IMR-90 (cell line): ENCODE data around the gene SLC6A6. TPM values are rescaled to one million over a fixed set of nuclear protein-coding genes. Genes with fewer than 3 reads are reported as not detected.

Source experiments
- ATAC-seq: fragments of 200-7000 bp; cut with Tn5 transposase; 2 replicates; pipeline ENCODE4 v1.9.1; 2020; ENCODE audit warnings: low read depth, mild to moderate bottlenecking, moderate library complexity
- BruUV-seq: library from RNA; stranded (reverse); fragments of 400-500 nt; replicated peaks from 2 replicates; lab custom pipeline; 2021; lab: Mats Ljungman, UMichigan
- CTCF ChIA-PET: fragments of 300-600 bp; formaldehyde crosslinking; extraction: SDS; loops from one replicate; lab custom pipeline; 2021; ENCODE audit warnings: antibody characterized with exemption; lab: Yijun Ruan, JAX
- POLR2A ChIA-PET: fragments of 300-600 bp; sonication (Branson Sonifier 250); formaldehyde crosslinking; loops from one replicate; lab custom pipeline; 2022; ENCODE audit warnings: antibody characterized with exemption; ENCODE audit not compliant: unreplicated experiment; lab: Charles Lee
- DNase-seq: peaks from one replicate; pipeline ENCODE4 v3.0.0; 2013
- H2AFZ ChIP-seq: replicated peaks from 2 replicates; pipeline ENCODE3; 2013; ENCODE audit warnings: low read length, mild to moderate bottlenecking; ENCODE audit not compliant: poor library complexity
- H2AK5ac ChIP-seq: 2 replicates; pipeline ENCODE4 v1.6.1; 2013; ENCODE audit warnings: low read depth, low read length, inconsistent platforms
- H2AK9ac ChIP-seq: replicated peaks from 2 replicates; pipeline ENCODE3; 2013; ENCODE audit warnings: mild to moderate bottlenecking, low read depth, low read length, moderate library complexity; ENCODE audit not compliant: poor library complexity
- H2BK120ac ChIP-seq: 2 replicates; pipeline ENCODE4 v1.6.1; 2013; ENCODE audit warnings: low read depth, low read length, inconsistent platforms
- H2BK15ac ChIP-seq: 3 replicates; pipeline ENCODE4 v1.6.1; 2013; ENCODE audit warnings: low read depth, low read length, inconsistent platforms
- H2BK20ac ChIP-seq: 2 replicates; pipeline ENCODE4 v1.6.1; 2013; ENCODE audit warnings: low read depth, mild to moderate bottlenecking, inconsistent platforms, low read length, moderate library complexity
- H2BK5ac ChIP-seq: 2 replicates; pipeline ENCODE4 v1.6.1; 2013; ENCODE audit warnings: mild to moderate bottlenecking, low read depth, low read length, inconsistent platforms; ENCODE audit not compliant: poor library complexity, severe bottlenecking
- H3K14ac ChIP-seq: replicated peaks from 2 replicates; pipeline ENCODE4 v1.6.1; 2013; ENCODE audit warnings: low read depth, low read length, inconsistent platforms
- H3K18ac ChIP-seq: 2 replicates; pipeline ENCODE4 v1.6.1; 2013; ENCODE audit warnings: low read depth, low read length, control low read depth
- H3K23ac ChIP-seq: 2 replicates; pipeline ENCODE4 v1.6.1; 2013; ENCODE audit warnings: low read depth, low read length, inconsistent platforms
- H3K27ac ChIP-seq: 2 replicates; pipeline ENCODE4 v1.5.1; 2013; ENCODE audit warnings: mild to moderate bottlenecking, control low read depth, low read length; ENCODE audit not compliant: insufficient read depth
- H3K27me3 ChIP-seq: 2 replicates; pipeline ENCODE4 v1.6.1; 2013; ENCODE audit warnings: low read length; ENCODE audit not compliant: control insufficient read depth, insufficient read depth
- H3K36me3 ChIP-seq: 2 replicates; pipeline ENCODE4 v1.6.1; 2013; ENCODE audit warnings: low read length, mixed read lengths; ENCODE audit not compliant: control insufficient read depth, insufficient read depth
- H3K4ac ChIP-seq: 2 replicates; pipeline ENCODE4 v1.6.1; 2013; ENCODE audit warnings: low read depth, low read length, inconsistent platforms
- H3K4me1 ChIP-seq: 2 replicates; pipeline ENCODE4 v1.6.1; 2013; ENCODE audit warnings: low read length, mixed read lengths; ENCODE audit not compliant: control insufficient read depth, insufficient read depth
- H3K4me2 ChIP-seq: 2 replicates; pipeline ENCODE4 v1.6.1; 2013; ENCODE audit warnings: low read depth, mild to moderate bottlenecking, control low read depth, low read length, moderate library complexity
- H3K4me3 ChIP-seq: 2 replicates; pipeline ENCODE4 v1.5.1; 2013; ENCODE audit warnings: low read depth, mild to moderate bottlenecking, control low read depth, low read length, moderate library complexity; ENCODE audit not compliant: insufficient read depth
- H3K56ac ChIP-seq: 2 replicates; pipeline ENCODE4 v1.6.1; 2013; ENCODE audit warnings: low read length, inconsistent platforms; ENCODE audit not compliant: insufficient read depth; ENCODE audit errors: extremely low read depth
- H3K79me1 ChIP-seq, 2 experiments: 2 replicates each; pipeline ENCODE4 v1.6.1; 2013; ENCODE audit warnings: low read length in 2 of 2, inconsistent platforms in 1 of 2, low read depth in 1 of 2
- H3K9ac ChIP-seq: 2 replicates; pipeline ENCODE4 v1.6.1; 2013; ENCODE audit warnings: low read depth, low read length, control low read depth
- H3K9me1 ChIP-seq: 2 replicates; pipeline ENCODE4 v1.6.1; 2013; ENCODE audit warnings: low read length, inconsistent platforms; ENCODE audit not compliant: insufficient read depth
- H3K9me3 ChIP-seq: 2 replicates; pipeline ENCODE4 v1.6.1; 2013; ENCODE audit warnings: low read length; ENCODE audit not compliant: control insufficient read depth, insufficient read depth
- H4K20me1 ChIP-seq: 2 replicates; pipeline ENCODE4 v1.6.1; 2013; ENCODE audit warnings: low read length, inconsistent platforms; ENCODE audit not compliant: insufficient read depth
- H4K5ac ChIP-seq: 2 replicates; pipeline ENCODE4 v1.6.1; 2013; ENCODE audit warnings: mild to moderate bottlenecking, low read depth, low read length, control low read depth
- H4K8ac ChIP-seq, 2 experiments: 2 replicates each; pipeline ENCODE4 v1.6.1; 2013; ENCODE audit warnings: low read depth in 2 of 2, low read length in 2 of 2, control low read depth in 1 of 2, inconsistent platforms in 1 of 2
- H4K91ac ChIP-seq: 2 replicates; pipeline ENCODE4 v1.6.1; 2013; ENCODE audit warnings: low read depth, low read length, inconsistent platforms; ENCODE audit not compliant: insufficient read depth
- CEBPB ChIP-seq: IDR thresholded peaks from 2 replicates; pipeline ENCODE4 v1.6.1; 2012; ENCODE audit warnings: low read depth, low read length, improper control_type of control experiment
- MAZ ChIP-seq: IDR thresholded peaks from 2 replicates; pipeline ENCODE4 v1.6.1; 2012; ENCODE audit warnings: low read depth, mild to moderate bottlenecking, low read length, improper control_type of control experiment, moderate library complexity, borderline replicate concordance
- POLR2A ChIP-seq: IDR thresholded peaks from 2 replicates; pipeline ENCODE4 v1.6.1; 2012; ENCODE audit warnings: mild to moderate bottlenecking, low read depth, low read length
- RAD21 ChIP-seq: IDR thresholded peaks from 2 replicates; pipeline ENCODE4 v1.6.1; 2012; ENCODE audit warnings: low read length, improper control_type of control experiment
- USF2 ChIP-seq: fragments of 150-350 bp; IDR thresholded peaks from 2 replicates; pipeline ENCODE4 v1.6.1; 2017; ENCODE audit warnings: mild to moderate bottlenecking, antibody characterized with exemption, low read length, low read depth
- WGBS, 2 experiments: methylation state at CpG; one replicate each; pipeline versions ENCODE4 v1.1.5 to v1.1.7; 2013; ENCODE audit warnings: missing lambda C conversion rate in 2 of 2; ENCODE audit not compliant: insufficient read length in 1 of 2; ENCODE audit errors: extremely low coverage in 2 of 2; 5-methylcytosine and 5-hydroxymethylcytosine counted together
- dilution Hi-C: fragments of 300-500 bp; cut with HindIII; formaldehyde crosslinking; loops from one replicate; pipeline ENCODE4 v1.14.3; 2018; ENCODE audit warnings: low sequenced_read_pairs; ENCODE audit not compliant: unreplicated experiment
- in situ Hi-C: fragments of 300-500 bp; cut with MboI; formaldehyde crosslinking; loops from 3 replicates; pipeline ENCODE4 v1.14.3; 2019; ENCODE audit warnings: low sequenced_read_pairs, inconsistent platforms, mixed read lengths
- intact Hi-C: fragments of 100-400 bp; cut with micrococcal nuclease; formaldehyde crosslinking; loops from 2 replicates; pipeline ENCODE4 v1.10.0; 2022
- polyA plus RNA-seq, 3 experiments: library from polyadenylated mRNA; depleted of rRNA; stranded (reverse); fragments of >200 nt; gene quantifications; 2 replicates each; pipeline ENCODE4 v1.2.3, GENCODE V29; 2012; ENCODE audit warnings: low replicate concordance in 1 of 3
- total RNA-seq: library from RNA; depleted of rRNA; stranded (reverse); fragments of >200 nt; gene quantifications from 2 replicates; pipeline ENCODE4 v1.2.3, GENCODE V29; 2012

The SLC6A6 gene
- total and polyA plus RNA-seq, 2 of the 4 experiments (the other 2 are of a cell fraction), result 29.9 to 39.4 TPM

- WGBS, 2 experiments, result 80% methylated on average over 1 of the region's 10 CpGs; no CpG with 5 or more reads in 1 of the 2 experiments
- Histone ChIP-seq H4K20me1 (no peaks in the 10 kb centered on the region), H4K5ac (no peak overlapping the region), H3K27ac (no peak overlapping the region), H2AK9ac (no peak overlapping the region), H3K9me3 (no peaks in the 10 kb centered on the region), H3K18ac (no peak overlapping the region), H2BK15ac (no peak overlapping the region), H3K4ac (no peak overlapping the region), H3K23ac (no peak overlapping the region), H3K36me3 (no peaks in the 10 kb centered on the region), H2BK20ac (no peak overlapping the region), H2AK5ac (no peak overlapping the region), H4K8ac (no peak overlapping the region), H2BK5ac (no peak overlapping the region), H3K4me3 (no peak overlapping the region), H3K4me1 (no peaks in the 10 kb centered on the region), H3K9ac (no peak overlapping the region), H4K91ac (no peak overlapping the region), H3K9me1 (no peaks in the 10 kb centered on the region), H3K4me2 (no peak overlapping the region), H3K27me3 (peaks cover 12% of the 10 kb centered on the region; the same call in 1 of the 2 replicates), H2BK120ac (no peak overlapping the region), H2AFZ (no peak overlapping the region), H3K79me1 (no peaks in the 10 kb centered on the region), H3K56ac (no peak overlapping the region), H3K14ac (no peak overlapping the region)
- ATAC-seq, result no peak
- ChIA-PET POLR2A (interaction anchor here (0.5 to 0.6 kb wide), 3 partner anchors 23 to 900 kb away, joined by 3 to 4 read pairs (median 4); partner anchors contain the start of genes HDAC11 and SLC6A6), CTCF (interaction anchor here (0.6 kb wide), 1 partner anchor 40 kb away, joined by 4 read pairs; no protein-coding TSS in a partner anchor)
- no peak for DNase-seq
- dilution Hi-C loops (no loop called here), intact Hi-C loops (no loop called here), in situ Hi-C loops (no loop called here)
- no peak for TF ChIP-seq CEBPB
- no peak for TF ChIP-seq RAD21
- no peak for TF ChIP-seq USF2
- TF ChIP-seq MAZ, result no peak
- no peak for TF ChIP-seq POLR2A
- BruUV-seq, result no TSS peak
These were observed 22.6 kb upstream of the SLC6A6 start for GRCh38 chr3:14379843-14380242.
